GM23338 (cell line): ENCODE measurements around the gene TMEM270. TPM values are rescaled to one million over a fixed set of nuclear protein-coding genes. Genes with fewer than 3 reads are reported as not detected.

Experiments
- ATAC-seq: fragments of 200-7000 bp; cut with Tn5 transposase; 3 replicates; pipeline ENCODE4 v1.9.1; 2020
- DNase-seq: peaks from one replicate; pipeline ENCODE4 v3.0.0-alpha.2; 2015; ENCODE audit warnings: low spot score
- H2AFZ ChIP-seq: fragments of 200-600 bp; sonication (generic); 2 replicates; pipeline ENCODE4 v1.8.0; 2016; ENCODE audit warnings: antibody characterized with exemption, mild to moderate bottlenecking, moderate library complexity
- H3F3A ChIP-seq: fragments of 200-600 bp; sonication (generic); replicated peaks from 2 replicates; pipeline ENCODE4 v1.8.0; 2017; ENCODE audit warnings: antibody characterized with exemption, mixed run types, low read depth
- H3K27ac ChIP-seq: fragments of 200-600 bp; sonication (generic); 2 replicates; pipeline ENCODE4 v1.6.1; 2016; ENCODE audit warnings: low read depth
- H3K27me3 ChIP-seq: fragments of 200-600 bp; sonication (generic); 2 replicates; pipeline ENCODE4 v1.8.0; 2016; ENCODE audit warnings: mild to moderate bottlenecking, mixed run types, moderate library complexity; ENCODE audit not compliant: insufficient read depth
- H3K36me3 ChIP-seq: fragments of 200-600 bp; sonication (generic); 2 replicates; pipeline ENCODE4 v1.8.0; 2016; ENCODE audit warnings: mild to moderate bottlenecking; ENCODE audit not compliant: insufficient read depth
- H3K4me1 ChIP-seq: fragments of 200-600 bp; sonication (generic); 2 replicates; pipeline ENCODE4 v1.8.0; 2016; ENCODE audit warnings: mild to moderate bottlenecking, moderate library complexity; ENCODE audit not compliant: insufficient read depth
- H3K4me2 ChIP-seq: fragments of 200-600 bp; sonication (generic); 2 replicates; pipeline ENCODE4 v1.7.1; 2017; ENCODE audit warnings: mixed run types
- H3K4me3 ChIP-seq: fragments of 200-600 bp; sonication (generic); 2 replicates; pipeline ENCODE4 v1.6.1; 2016; ENCODE audit warnings: mixed run types
- H3K79me2 ChIP-seq: fragments of 200-600 bp; sonication (generic); replicated peaks from 2 replicates; pipeline ENCODE4 v1.8.0; 2017; ENCODE audit warnings: mild to moderate bottlenecking; ENCODE audit not compliant: insufficient read depth
- H3K9me2 ChIP-seq: fragments of 200-600 bp; sonication (generic); 2 replicates; pipeline ENCODE4 v1.8.0; 2017; ENCODE audit not compliant: insufficient read depth
- H4K20me1 ChIP-seq: fragments of 200-600 bp; sonication (generic); replicated peaks from 2 replicates; pipeline ENCODE4 v1.8.0; 2017; ENCODE audit warnings: mild to moderate bottlenecking; ENCODE audit not compliant: insufficient read depth
- H3K27ac Mint-ChIP-seq: 2 replicates; pipeline ENCODE4 v1.8.0; 2020; ENCODE audit warnings: inconsistent platforms, mild to moderate bottlenecking, moderate library complexity, mixed read lengths
- H3K27me3 Mint-ChIP-seq: 3 replicates; pipeline ENCODE4 v1.8.0; 2022; ENCODE audit warnings: low read depth, mild to moderate bottlenecking, moderate library complexity, mixed read lengths, inconsistent platforms; ENCODE audit not compliant: insufficient read depth, poor library complexity
- H3K36me3 Mint-ChIP-seq: 3 replicates; pipeline ENCODE4 v1.8.0; 2021; ENCODE audit warnings: low read depth, mild to moderate bottlenecking, inconsistent platforms, moderate library complexity, mixed read lengths
- H3K4me1 Mint-ChIP-seq: 3 replicates; pipeline ENCODE4 v1.8.0; 2020; ENCODE audit warnings: mild to moderate bottlenecking, inconsistent platforms, mixed read lengths
- H3K4me3 Mint-ChIP-seq: 3 replicates; pipeline ENCODE4 v1.8.0; 2021; ENCODE audit warnings: moderate library complexity, mild to moderate bottlenecking, inconsistent platforms, mixed read lengths
- H3K9me3 Mint-ChIP-seq: 3 replicates; pipeline ENCODE4 v1.8.0; 2020; ENCODE audit warnings: moderate library complexity, mild to moderate bottlenecking, inconsistent platforms, mixed read lengths
- CREB1 ChIP-seq: fragments of 250-450 bp; sonication (Bioruptor Pico); IDR thresholded peaks from 2 replicates; pipeline ENCODE4 v1.5.0; 2020; ENCODE audit warnings: low read depth, mild to moderate bottlenecking, moderate library complexity
- EZH2phosphoT487 ChIP-seq: fragments of 200-600 bp; sonication (generic); IDR thresholded peaks from one replicate; pipeline ENCODE4 v1.8.1; 2018; ENCODE audit warnings: antibody characterized with exemption; ENCODE audit not compliant: unreplicated experiment
- JUNB ChIP-seq: IDR thresholded peaks from one replicate; pipeline ENCODE4 v1.6.1; 2016; ENCODE audit warnings: antibody characterized with exemption; ENCODE audit not compliant: unreplicated experiment
- polyA plus RNA-seq: library from polyadenylated mRNA; unstranded; fragments of >200 nt; fragmentation: Nextera tagmentation; extraction: Ambion mirVana; gene quantifications from 2 replicates; pipeline ENCODE4 v1.2.1, GENCODE V29; 2016
- total RNA-seq: library from RNA; depleted of rRNA; stranded (reverse); fragments of >200 nt; shearing (Covaris generic); gene quantifications from 2 replicates; pipeline ENCODE4 v1.2.3, GENCODE V29; 2014
- TF ChIP-seq, protein P1 (sequence below): fragments of 250-450 bp; sonication (Bioruptor Pico); IDR thresholded peaks from 2 replicates; pipeline ENCODE4 v1.5.0; 2020; ENCODE audit warnings: mild to moderate bottlenecking, moderate library complexity
- TF ChIP-seq, protein P2 (sequence below): IDR thresholded peaks from 2 replicates; pipeline ENCODE4 v1.6.1; 2016; ENCODE audit warnings: antibody characterized with exemption
- TF ChIP-seq, protein P3 (sequence below), 2 experiments: fragments of 200-600 bp in 1 of 2; sonication (generic) in 1 of 2; conservative IDR thresholded peaks; 2 replicates each; pipeline versions ENCODE4 v1.5.1 to v1.6.1; 2016 to 2017; ENCODE audit warnings: antibody characterized with exemption in 2 of 2, low read depth in 2 of 2, mild to moderate bottlenecking in 2 of 2, moderate library complexity in 1 of 2

TMEM270 gene
- total and polyA plus RNA-seq, 2 experiments from 2014 or later = not detected

DNA sequence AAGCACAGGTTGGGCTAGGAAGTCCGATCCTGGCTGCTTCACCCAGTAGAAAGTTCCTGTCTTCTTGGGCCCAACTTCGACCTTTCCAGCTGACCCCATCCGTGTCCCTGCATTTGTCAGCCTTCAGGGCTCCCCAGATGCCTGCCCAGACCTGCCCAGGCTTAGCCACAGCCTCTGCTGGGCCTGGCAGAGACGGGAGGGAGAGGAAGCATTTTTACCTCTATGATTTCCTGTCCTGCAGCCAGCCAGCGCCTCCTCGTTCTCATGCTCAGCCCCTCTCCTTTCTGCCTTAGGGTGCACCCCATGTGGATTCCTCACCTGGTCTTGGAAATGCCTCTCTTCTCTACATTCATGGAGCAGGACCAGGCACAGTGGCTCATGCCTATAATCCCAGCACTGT lies 22.3 kb upstream of the TMEM270 start (continued):
- TF ChIP-seq, protein P1, sequence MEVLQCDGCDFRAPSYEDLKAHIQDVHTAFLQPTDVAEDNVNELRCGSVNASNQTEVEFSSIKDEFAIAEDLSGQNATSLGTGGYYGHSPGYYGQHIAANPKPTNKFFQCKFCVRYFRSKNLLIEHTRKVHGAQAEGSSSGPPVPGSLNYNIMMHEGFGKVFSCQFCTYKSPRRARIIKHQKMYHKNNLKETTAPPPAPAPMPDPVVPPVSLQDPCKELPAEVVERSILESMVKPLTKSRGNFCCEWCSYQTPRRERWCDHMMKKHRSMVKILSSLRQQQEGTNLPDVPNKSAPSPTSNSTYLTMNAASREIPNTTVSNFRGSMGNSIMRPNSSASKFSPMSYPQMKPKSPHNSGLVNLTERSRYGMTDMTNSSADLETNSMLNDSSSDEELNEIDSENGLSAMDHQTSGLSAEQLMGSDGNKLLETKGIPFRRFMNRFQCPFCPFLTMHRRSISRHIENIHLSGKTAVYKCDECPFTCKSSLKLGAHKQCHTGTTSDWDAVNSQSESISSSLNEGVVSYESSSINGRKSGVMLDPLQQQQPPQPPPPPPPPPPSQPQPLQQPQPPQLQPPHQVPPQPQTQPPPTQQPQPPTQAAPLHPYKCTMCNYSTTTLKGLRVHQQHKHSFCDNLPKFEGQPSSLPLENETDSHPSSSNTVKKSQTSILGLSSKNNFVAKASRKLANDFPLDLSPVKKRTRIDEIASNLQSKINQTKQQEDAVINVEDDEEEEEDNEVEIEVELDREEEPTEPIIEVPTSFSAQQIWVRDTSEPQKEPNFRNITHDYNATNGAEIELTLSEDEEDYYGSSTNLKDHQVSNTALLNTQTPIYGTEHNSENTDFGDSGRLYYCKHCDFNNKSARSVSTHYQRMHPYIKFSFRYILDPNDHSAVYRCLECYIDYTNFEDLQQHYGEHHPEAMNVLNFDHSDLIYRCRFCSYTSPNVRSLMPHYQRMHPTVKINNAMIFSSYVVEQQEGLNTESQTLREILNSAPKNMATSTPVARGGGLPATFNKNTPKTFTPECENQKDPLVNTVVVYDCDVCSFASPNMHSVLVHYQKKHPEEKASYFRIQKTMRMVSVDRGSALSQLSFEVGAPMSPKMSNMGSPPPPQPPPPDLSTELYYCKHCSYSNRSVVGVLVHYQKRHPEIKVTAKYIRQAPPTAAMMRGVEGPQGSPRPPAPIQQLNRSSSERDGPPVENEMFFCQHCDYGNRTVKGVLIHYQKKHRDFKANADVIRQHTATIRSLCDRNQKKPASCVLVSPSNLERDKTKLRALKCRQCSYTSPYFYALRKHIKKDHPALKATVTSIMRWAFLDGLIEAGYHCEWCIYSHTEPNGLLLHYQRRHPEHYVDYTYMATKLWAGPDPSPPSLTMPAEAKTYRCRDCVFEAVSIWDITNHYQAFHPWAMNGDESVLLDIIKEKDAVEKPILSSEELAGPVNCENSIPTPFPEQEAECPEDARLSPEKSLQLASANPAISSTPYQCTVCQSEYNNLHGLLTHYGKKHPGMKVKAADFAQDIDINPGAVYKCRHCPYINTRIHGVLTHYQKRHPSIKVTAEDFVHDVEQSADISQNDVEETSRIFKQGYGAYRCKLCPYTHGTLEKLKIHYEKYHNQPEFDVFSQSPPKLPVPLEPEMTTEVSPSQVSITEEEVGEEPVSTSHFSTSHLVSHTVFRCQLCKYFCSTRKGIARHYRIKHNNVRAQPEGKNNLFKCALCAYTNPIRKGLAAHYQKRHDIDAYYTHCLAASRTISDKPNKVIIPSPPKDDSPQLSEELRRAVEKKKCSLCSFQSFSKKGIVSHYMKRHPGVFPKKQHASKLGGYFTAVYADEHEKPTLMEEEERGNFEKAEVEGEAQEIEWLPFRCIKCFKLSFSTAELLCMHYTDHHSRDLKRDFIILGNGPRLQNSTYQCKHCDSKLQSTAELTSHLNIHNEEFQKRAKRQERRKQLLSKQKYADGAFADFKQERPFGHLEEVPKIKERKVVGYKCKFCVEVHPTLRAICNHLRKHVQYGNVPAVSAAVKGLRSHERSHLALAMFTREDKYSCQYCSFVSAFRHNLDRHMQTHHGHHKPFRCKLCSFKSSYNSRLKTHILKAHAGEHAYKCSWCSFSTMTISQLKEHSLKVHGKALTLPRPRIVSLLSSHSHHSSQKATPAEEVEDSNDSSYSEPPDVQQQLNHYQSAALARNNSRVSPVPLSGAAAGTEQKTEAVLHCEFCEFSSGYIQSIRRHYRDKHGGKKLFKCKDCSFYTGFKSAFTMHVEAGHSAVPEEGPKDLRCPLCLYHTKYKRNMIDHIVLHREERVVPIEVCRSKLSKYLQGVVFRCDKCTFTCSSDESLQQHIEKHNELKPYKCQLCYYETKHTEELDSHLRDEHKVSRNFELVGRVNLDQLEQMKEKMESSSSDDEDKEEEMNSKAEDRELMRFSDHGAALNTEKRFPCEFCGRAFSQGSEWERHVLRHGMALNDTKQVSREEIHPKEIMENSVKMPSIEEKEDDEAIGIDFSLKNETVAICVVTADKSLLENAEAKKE = no peak

DNA sequence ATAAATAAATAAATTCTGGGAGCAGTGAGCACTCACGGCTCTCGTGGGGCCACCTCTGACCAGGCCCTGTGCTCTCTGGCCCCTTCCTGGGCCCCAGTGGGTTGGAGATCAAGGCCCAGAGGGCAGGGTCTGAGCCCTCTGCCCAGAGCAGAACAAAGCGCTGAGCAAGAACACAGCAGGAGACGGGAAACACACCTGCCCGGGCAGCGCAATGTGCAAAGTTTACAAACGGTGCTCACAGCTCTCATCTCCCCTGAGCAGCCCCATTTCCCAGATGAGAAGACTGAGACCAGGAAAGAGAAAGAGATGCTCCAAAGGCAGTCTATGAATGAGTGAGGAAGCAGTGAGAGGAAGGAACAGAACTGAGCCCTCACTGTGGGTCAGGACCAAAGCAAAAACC lies 21.7 kb upstream of the TMEM270 start:
- Mint-ChIP-seq H3K9me3 (peaks cover 6% of the 10 kb centered on the region), H3K27me3 (peaks cover 12% of the 10 kb centered on the region), H3K36me3 (peaks cover 5% of the 10 kb centered on the region; the same call in 2 of the 3 replicates), H3K4me3 (no peak overlapping the region), H3K4me1 (peaks cover 13% of the 10 kb centered on the region), H3K27ac (no peak overlapping the region)
- H3K4me2 ChIP-seq = no peak overlapping the region
- peaks cover 8% of the 10 kb centered on the region; the same call in 1 of the 2 replicates for H3K4me1 ChIP-seq
- no peaks in the 10 kb centered on the region for H3K9me2 ChIP-seq
- ATAC-seq (no peak), DNase-seq (no peak)
- H3K27ac ChIP-seq = no peak overlapping the region
- H3F3A ChIP-seq = no peaks in the 10 kb centered on the region
- no peak overlapping the region for H2AFZ ChIP-seq
- no peaks in the 10 kb centered on the region for H3K36me3 ChIP-seq
- H3K79me2 ChIP-seq = no peaks in the 10 kb centered on the region
- no peak overlapping the region for H3K4me3 ChIP-seq
- no peaks in the 10 kb centered on the region for H4K20me1 ChIP-seq
- H3K27me3 ChIP-seq = no peaks in the 10 kb centered on the region
- TF ChIP-seq, protein P2, sequence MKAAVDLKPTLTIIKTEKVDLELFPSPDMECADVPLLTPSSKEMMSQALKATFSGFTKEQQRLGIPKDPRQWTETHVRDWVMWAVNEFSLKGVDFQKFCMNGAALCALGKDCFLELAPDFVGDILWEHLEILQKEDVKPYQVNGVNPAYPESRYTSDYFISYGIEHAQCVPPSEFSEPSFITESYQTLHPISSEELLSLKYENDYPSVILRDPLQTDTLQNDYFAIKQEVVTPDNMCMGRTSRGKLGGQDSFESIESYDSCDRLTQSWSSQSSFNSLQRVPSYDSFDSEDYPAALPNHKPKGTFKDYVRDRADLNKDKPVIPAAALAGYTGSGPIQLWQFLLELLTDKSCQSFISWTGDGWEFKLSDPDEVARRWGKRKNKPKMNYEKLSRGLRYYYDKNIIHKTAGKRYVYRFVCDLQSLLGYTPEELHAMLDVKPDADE = no peak
- TF ChIP-seq, protein P1 = no peak
- TF ChIP-seq, protein P3, sequence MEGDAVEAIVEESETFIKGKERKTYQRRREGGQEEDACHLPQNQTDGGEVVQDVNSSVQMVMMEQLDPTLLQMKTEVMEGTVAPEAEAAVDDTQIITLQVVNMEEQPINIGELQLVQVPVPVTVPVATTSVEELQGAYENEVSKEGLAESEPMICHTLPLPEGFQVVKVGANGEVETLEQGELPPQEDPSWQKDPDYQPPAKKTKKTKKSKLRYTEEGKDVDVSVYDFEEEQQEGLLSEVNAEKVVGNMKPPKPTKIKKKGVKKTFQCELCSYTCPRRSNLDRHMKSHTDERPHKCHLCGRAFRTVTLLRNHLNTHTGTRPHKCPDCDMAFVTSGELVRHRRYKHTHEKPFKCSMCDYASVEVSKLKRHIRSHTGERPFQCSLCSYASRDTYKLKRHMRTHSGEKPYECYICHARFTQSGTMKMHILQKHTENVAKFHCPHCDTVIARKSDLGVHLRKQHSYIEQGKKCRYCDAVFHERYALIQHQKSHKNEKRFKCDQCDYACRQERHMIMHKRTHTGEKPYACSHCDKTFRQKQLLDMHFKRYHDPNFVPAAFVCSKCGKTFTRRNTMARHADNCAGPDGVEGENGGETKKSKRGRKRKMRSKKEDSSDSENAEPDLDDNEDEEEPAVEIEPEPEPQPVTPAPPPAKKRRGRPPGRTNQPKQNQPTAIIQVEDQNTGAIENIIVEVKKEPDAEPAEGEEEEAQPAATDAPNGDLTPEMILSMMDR (conservative IDR thresholded peaks at IDR 0.05; ENCODE audit: low read depth in 2 of 2) = no peak
- no peak for TF ChIP-seq EZH2phosphoT487
- no peak for TF ChIP-seq JUNB
- no peak for TF ChIP-seq CREB1 (CRISPR knock-in tag)
